ENCODE results near the gene PACRG.

DNA sequence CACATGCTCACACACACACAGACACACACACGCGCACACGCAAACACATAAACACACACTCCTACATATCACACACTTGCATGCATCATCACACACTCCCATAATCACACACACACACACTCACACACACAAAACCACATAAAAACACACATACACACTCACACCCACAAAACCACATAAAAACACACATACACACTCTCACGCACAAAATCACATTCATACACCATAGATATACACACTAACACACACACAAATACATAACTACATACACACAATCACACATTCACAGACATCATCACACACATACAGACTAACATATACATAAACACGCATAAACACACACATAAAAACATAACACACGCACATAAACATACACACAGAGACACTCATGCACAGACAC, 629.0 kb downstream of the PACRG start:
- TF ChIP-seq, protein P1, sequence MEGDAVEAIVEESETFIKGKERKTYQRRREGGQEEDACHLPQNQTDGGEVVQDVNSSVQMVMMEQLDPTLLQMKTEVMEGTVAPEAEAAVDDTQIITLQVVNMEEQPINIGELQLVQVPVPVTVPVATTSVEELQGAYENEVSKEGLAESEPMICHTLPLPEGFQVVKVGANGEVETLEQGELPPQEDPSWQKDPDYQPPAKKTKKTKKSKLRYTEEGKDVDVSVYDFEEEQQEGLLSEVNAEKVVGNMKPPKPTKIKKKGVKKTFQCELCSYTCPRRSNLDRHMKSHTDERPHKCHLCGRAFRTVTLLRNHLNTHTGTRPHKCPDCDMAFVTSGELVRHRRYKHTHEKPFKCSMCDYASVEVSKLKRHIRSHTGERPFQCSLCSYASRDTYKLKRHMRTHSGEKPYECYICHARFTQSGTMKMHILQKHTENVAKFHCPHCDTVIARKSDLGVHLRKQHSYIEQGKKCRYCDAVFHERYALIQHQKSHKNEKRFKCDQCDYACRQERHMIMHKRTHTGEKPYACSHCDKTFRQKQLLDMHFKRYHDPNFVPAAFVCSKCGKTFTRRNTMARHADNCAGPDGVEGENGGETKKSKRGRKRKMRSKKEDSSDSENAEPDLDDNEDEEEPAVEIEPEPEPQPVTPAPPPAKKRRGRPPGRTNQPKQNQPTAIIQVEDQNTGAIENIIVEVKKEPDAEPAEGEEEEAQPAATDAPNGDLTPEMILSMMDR (conservative IDR thresholded peaks at IDR 0.05 in 1 of 2, IDR thresholded peaks at IDR 0.05 in 1 of 2; ENCODE audit: extremely low read depth in 1 of 2, insufficient read depth in 1 of 2, low read depth in 1 of 2, low read length in 2 of 2): no peak
- TF ChIP-seq EZH2 (IDR thresholded peaks at IDR 0.05; ENCODE audit: borderline replicate concordance, low read length): no peak
